Mucosa of descending colon (tissue), 3 donors: ENCODE results near the gene DOK7. TPM values are rescaled to one million over a fixed set of nuclear protein-coding genes. Genes with fewer than 3 reads are reported as not detected.
A peak's percentile ranks its signal among the peaks of the same experiment; 100 is the strongest.
"Not testable (repeated sequence)": the region's sequence is repeated elsewhere in the genome, so short reads cannot be mapped to it uniquely, and the experiment has no call there.

Experiments used
- ATAC-seq: fragments of 200-7000 bp; cut with Tn5 transposase; one replicate; pipeline ENCODE4 v1.9.1; 2020; ENCODE audit warnings: mild to moderate bottlenecking, moderate library complexity
- DNase-seq, 3 donors: peaks; one replicate each; pipeline ENCODE4 v3.0.0-alpha.2; 2020
- H3K36me3 ChIP-seq: fragments of 200-600 bp; one replicate; pipeline ENCODE4 v1.8.0; 2021; ENCODE audit warnings: low read depth, mild to moderate bottlenecking
- H3K4me1 ChIP-seq: fragments of 200-600 bp; one replicate; pipeline ENCODE4 v1.8.0; 2021; ENCODE audit warnings: low read depth, mild to moderate bottlenecking
- H3K4me3 ChIP-seq: fragments of 200-600 bp; one replicate; pipeline ENCODE4 v1.8.0; 2021; ENCODE audit warnings: mild to moderate bottlenecking
- H3K9me3 ChIP-seq: fragments of 200-600 bp; one replicate; pipeline ENCODE4 v1.8.0; 2021; ENCODE audit warnings: mild to moderate bottlenecking
- CTCF ChIP-seq: fragments of 200-600 bp; IDR thresholded peaks from one replicate; pipeline ENCODE4 v1.8.0; 2022; ENCODE audit warnings: antibody characterized with exemption, mild to moderate bottlenecking
- intact Hi-C, 2 donors: fragments of 100-400 bp; cut with DNase I in 1 of 2; cut with micrococcal nuclease in 1 of 2; formaldehyde crosslinking; loops; one replicate each; pipeline versions ENCODE4 v1.11.0 to v1.11.1; 2022; cut with DNase I, micrococcal nuclease
- total RNA-seq, 3 donors: library from RNA; stranded (reverse); fragmentation: NEBNext Ultra II Directional in 2 of 3; extraction: Animal tissue kit (Norgen Biotek cat#: 25700) in 2 of 3; gene quantifications; one replicate each; pipeline versions ENCODE4 v1.2.1 to v1.2.4, GENCODE V29; 2021 to 2023
- donor health status: DM: no; HTN: no; CAD: no; lungs with moderate emphysema.
- donor health status: DM: no; HTN: no; CAD: no.
- donor health status: DM: no; HTN: yes; CAD: no.

The DOK7 gene
- total RNA-seq, 3 donors from 2014 or later: 0.28 to 0.61 (median 0.39) TPM

DNA sequence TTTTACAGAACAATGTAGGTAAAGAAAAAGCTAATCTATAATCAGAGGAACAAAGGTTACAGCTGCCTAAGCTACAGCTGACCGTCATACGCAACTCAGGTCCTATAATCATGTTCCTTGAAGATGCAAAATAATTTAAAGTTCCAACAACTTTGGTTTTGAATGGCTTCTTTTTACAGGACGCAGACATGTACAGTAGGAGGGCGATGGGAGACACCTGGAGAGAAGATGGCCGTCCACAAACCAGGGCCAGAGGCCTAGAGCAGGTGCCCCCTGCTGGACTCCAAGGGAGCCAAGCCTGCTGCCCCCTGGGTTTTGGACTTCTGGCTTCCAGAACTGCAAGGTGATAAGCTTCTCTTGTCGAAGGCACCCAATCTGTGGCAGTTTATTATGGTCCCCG lies 10.7 kb upstream of the DOK7 start:
- no peak overlapping the region for H3K4me3 ChIP-seq
- no peaks in the 10 kb centered on the region for H3K4me1 ChIP-seq
- ATAC-seq (peak; percentile 56), DNase-seq (peak in 1 of 3 donors; percentile 20)
- intact Hi-C loops: no loop called here
- H3K36me3 ChIP-seq: no peaks in the 10 kb centered on the region
- TF ChIP-seq CTCF: no peak
- H3K9me3 ChIP-seq: peaks cover 8% of the 10 kb centered on the region

- DNase-seq, ATAC-seq, H3K36me3 ChIP-seq, H3K4me3 ChIP-seq, H3K4me1 ChIP-seq, intact Hi-C loops, H3K9me3 ChIP-seq: not testable (repeated sequence)
Measured at GRCh38 chr4:3455596-3455995, 7.5 kb upstream of the DOK7 start.

DNA sequence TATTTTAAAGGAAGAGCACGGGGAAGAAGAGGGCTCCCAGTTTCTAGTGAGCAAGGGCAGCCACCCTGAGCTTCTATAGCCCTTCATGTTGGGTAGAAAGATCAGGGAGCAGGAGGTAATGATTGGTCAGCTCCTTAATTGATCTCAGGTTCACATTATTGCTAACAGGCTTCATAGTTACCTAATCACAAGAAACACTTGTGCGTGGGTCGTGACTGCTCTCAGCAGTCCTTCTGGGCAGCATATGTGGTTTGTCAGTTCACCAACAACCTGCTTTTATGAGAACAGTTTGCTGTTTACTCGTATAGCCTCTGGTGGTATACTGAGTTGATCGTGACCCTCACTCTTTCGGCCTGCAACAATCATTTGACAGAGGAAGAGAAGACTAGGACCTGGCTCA lies 4.7 kb upstream of the DOK7 start:
- H3K36me3 ChIP-seq: no peaks in the 10 kb centered on the region
- no peak for DNase-seq
- intact Hi-C loops: no loop called here

GRCh38 chr4:3459156-3459555 lies 4.0 kb upstream of the DOK7 start:
- H3K4me3 ChIP-seq, H3K9me3 ChIP-seq, intact Hi-C loops, H3K36me3 ChIP-seq, H3K4me1 ChIP-seq, DNase-seq, ATAC-seq: not testable (repeated sequence)

More for the DNA sequence above, 4.7 kb upstream of the DOK7 start:
- TF ChIP-seq CTCF: no peak
- no peak overlapping the region for H3K4me3 ChIP-seq
- peaks cover 5% of the 10 kb centered on the region for H3K4me1 ChIP-seq
- no peak for ATAC-seq
- peaks cover 8% of the 10 kb centered on the region for H3K9me3 ChIP-seq

DNA sequence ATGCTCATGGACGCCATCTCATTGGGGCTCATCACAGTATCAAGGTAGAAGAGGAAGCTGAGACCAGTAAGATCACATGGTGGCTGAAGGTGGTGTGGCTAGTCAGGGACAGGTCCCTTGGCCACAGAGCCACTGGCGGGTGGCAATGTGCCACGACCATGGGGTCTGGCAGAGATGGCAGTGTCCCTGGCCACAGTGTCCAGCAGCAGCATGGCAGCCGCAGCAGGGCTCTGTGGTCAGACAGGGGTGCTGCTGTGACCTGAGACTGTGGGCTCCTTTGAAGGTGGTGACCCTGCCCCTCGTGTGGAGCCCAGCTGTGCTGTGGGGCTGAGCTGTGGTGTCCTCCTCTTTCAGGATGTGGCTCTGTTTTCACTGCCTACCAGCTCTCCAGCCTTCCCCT lies 2.2 kb upstream of the DOK7 start:
- Histone ChIP-seq H3K4me1 (peaks cover 7% of the 10 kb centered on the region), H3K9me3 (no peaks in the 10 kb centered on the region), H3K36me3 (no peaks in the 10 kb centered on the region), H3K4me3 (no peak overlapping the region)
- TF ChIP-seq CTCF: no peak
- peak in 2 of 3 donors; percentile 17 to 45 for DNase-seq
- ATAC-seq: no peak
- intact Hi-C loops: no loop called here

- Histone ChIP-seq H3K4me1 (peaks cover 7% of the 10 kb centered on the region), H3K4me3 (no peak overlapping the region), H3K9me3 (no peaks in the 10 kb centered on the region), H3K36me3 (no peaks in the 10 kb centered on the region)
- intact Hi-C loops: no loop called here
- ATAC-seq: peak; percentile 90
- DNase-seq: peak; percentile 55 to 81 (median 67)
- no peak for TF ChIP-seq CTCF
Measured at GRCh38 chr4:3461515-3462291, 1.4 kb upstream of the DOK7 start.
